HepG2 (cell line): ENCODE measurements around the gene MFSD12. TPM values are rescaled to one million over a fixed set of nuclear protein-coding genes. Genes with fewer than 3 reads are reported as not detected.

Source experiments
- EHMT2 ChIP-seq: fragments of 200-600 bp; sonication (generic); IDR thresholded peaks from 2 replicates; pipeline ENCODE4 v1.7.0; 2017; ENCODE audit warnings: antibody characterized with exemption, low read depth, low read length, borderline replicate concordance
- ETV6 ChIP-seq: sonication (generic); formaldehyde crosslinking; conservative IDR thresholded peaks from 2 replicates; pipeline ENCODE4 v1.4.0; 2020; ENCODE audit warnings: missing genetic modification reagents
- FOSL2 ChIP-seq: sonication (generic); formaldehyde crosslinking; IDR thresholded peaks from 2 replicates; pipeline ENCODE4 v1.4.0; 2020; ENCODE audit warnings: missing genetic modification reagents
- FOXM1 ChIP-seq: sonication (generic); formaldehyde crosslinking; IDR thresholded peaks from 2 replicates; pipeline ENCODE4 v1.5.0; 2020; ENCODE audit warnings: missing genetic modification reagents
- HOXA9 ChIP-seq: sonication (generic); formaldehyde crosslinking; IDR thresholded peaks from 2 replicates; pipeline ENCODE4 v1.8.1; 2022; ENCODE audit warnings: missing genetic modification reagents, mild to moderate bottlenecking, moderate library complexity, borderline replicate concordance
- KDM4B ChIP-seq: sonication (generic); formaldehyde crosslinking; IDR thresholded peaks from 2 replicates; pipeline ENCODE4 v1.4.0; 2020; ENCODE audit warnings: missing genetic modification reagents
- KLF13 ChIP-seq: sonication (generic); formaldehyde crosslinking; IDR thresholded peaks from 2 replicates; pipeline ENCODE4 v1.4.0; 2020; ENCODE audit warnings: mild to moderate bottlenecking, missing genetic modification reagents
- PAWR ChIP-seq: sonication (generic); formaldehyde crosslinking; IDR thresholded peaks from 2 replicates; pipeline ENCODE4 v1.4.0; 2020; ENCODE audit warnings: missing genetic modification reagents, mild to moderate bottlenecking, borderline replicate concordance
- RAD51 ChIP-seq: fragments of 450-650 bp; IDR thresholded peaks from 2 replicates; pipeline ENCODE4 v1.6.1; 2016; ENCODE audit warnings: borderline replicate concordance
- RARG ChIP-seq: sonication (generic); formaldehyde crosslinking; IDR thresholded peaks from 2 replicates; pipeline ENCODE4 v1.4.0; 2020; ENCODE audit warnings: low read depth, mild to moderate bottlenecking, missing genetic modification reagents
- SNRNP70 ChIP-seq: fragments of 200-400 bp; formaldehyde crosslinking; IDR thresholded peaks from 2 replicates; pipeline ENCODE4 v1.6.1; 2017; ENCODE audit warnings: mild to moderate bottlenecking, low read depth, low read length, moderate library complexity
- SRSF1 ChIP-seq: fragments of 200-400 bp; formaldehyde crosslinking; optimal IDR thresholded peaks from 2 replicates; pipeline ENCODE3; 2017; ENCODE audit warnings: mild to moderate bottlenecking, low read depth, low read length, moderate library complexity
- SYNCRIP ChIP-seq: fragments of 200-400 bp; formaldehyde crosslinking; IDR thresholded peaks from 2 replicates; pipeline ENCODE4 v1.6.1; 2018; ENCODE audit warnings: mild to moderate bottlenecking, low read depth, low read length; ENCODE audit not compliant: insufficient read depth
- TBX2 ChIP-seq: sonication (generic); formaldehyde crosslinking; IDR thresholded peaks from 2 replicates; pipeline ENCODE4 v1.5.0; 2020; ENCODE audit warnings: missing genetic modification reagents, mild to moderate bottlenecking, borderline replicate concordance
- TCF7 ChIP-seq: sonication (generic); IDR thresholded peaks from 2 replicates; pipeline ENCODE4 v1.6.1; 2016; ENCODE audit warnings: antibody characterized with exemption, low read depth
- TEAD2 ChIP-seq: sonication (generic); formaldehyde crosslinking; IDR thresholded peaks from 2 replicates; pipeline ENCODE4 v1.9.0; 2021; ENCODE audit warnings: missing genetic modification reagents
- TFDP1 ChIP-seq: IDR thresholded peaks from 2 replicates; pipeline ENCODE4 v1.6.1; 2016; ENCODE audit warnings: missing compliant biosample characterization, missing genetic modification reagents, borderline replicate concordance
- TP53 ChIP-seq: sonication (generic); formaldehyde crosslinking; conservative IDR thresholded peaks from 2 replicates; pipeline ENCODE4 v1.4.0; 2020; ENCODE audit warnings: missing genetic modification reagents
- XBP1 ChIP-seq: sonication (generic); formaldehyde crosslinking; IDR thresholded peaks from 2 replicates; pipeline ENCODE4 v1.5.0; 2020; ENCODE audit warnings: missing genetic modification reagents
- ZNF235 ChIP-seq: sonication (generic); formaldehyde crosslinking; IDR thresholded peaks from 2 replicates; pipeline ENCODE4 v1.8.1; 2023; ENCODE audit warnings: mild to moderate bottlenecking, missing genetic modification reagents, borderline replicate concordance
- ZNF317 ChIP-seq: sonication (generic); formaldehyde crosslinking; IDR thresholded peaks from 2 replicates; pipeline ENCODE4 v1.5.0; 2020; ENCODE audit warnings: mild to moderate bottlenecking, missing genetic modification reagents
- ZNF709 ChIP-seq: sonication (generic); formaldehyde crosslinking; IDR thresholded peaks from 2 replicates; pipeline ENCODE4 v1.5.0; 2020; ENCODE audit warnings: mild to moderate bottlenecking, missing genetic modification reagents
- polyA plus RNA-seq, 8 experiments: library from polyadenylated mRNA; depleted of rRNA in 3 of 8; stranded (reverse) in 7 of 8; unstranded in 1 of 8; fragments of >200 nt; fragmentation: Illumina TruSeq in 4 of 8; extraction: Trizol in 4 of 8; gene quantifications; 2 replicates each; pipeline versions ENCODE4 v1.2.1 to v1.2.3, GENCODE V29; 2011 to 2016; ENCODE audit warnings: low read depth in 4 of 8, missing spikeins in 1 of 8, mixed read lengths in 1 of 8; ENCODE audit not compliant: insufficient read depth in 1 of 8
- total RNA-seq, 5 experiments: library from RNA; depleted of rRNA; stranded (reverse); fragments of >200 nt; fragmentation: Illumina TruSeq; extraction: Trizol; gene quantifications; 2 replicates each; pipeline ENCODE4 v1.2.3, GENCODE V29; 2016; ENCODE audit warnings: low read depth in 1 of 5
- TF ChIP-seq, protein P1 (sequence below): fragments of 450-650 bp; IDR thresholded peaks from 2 replicates; pipeline ENCODE4 v1.6.1; 2017
- TF ChIP-seq, protein P2 (sequence below): IDR thresholded peaks from 2 replicates; pipeline ENCODE4 v1.6.1; 2016; ENCODE audit warnings: low read depth, borderline replicate concordance
- TF ChIP-seq, protein P3 (sequence below): sonication (generic); formaldehyde crosslinking; IDR thresholded peaks from 2 replicates; pipeline ENCODE4 v1.5.0; 2020; ENCODE audit warnings: missing genetic modification reagents
- TF ChIP-seq, protein P4 (sequence below): sonication (generic); formaldehyde crosslinking; conservative IDR thresholded peaks from 2 replicates; pipeline ENCODE4 v1.8.0; 2022; ENCODE audit warnings: missing genetic modification reagents

The MFSD12 gene
- total and polyA plus RNA-seq, 2 of the 13 experiments (the other 11 are each of a cell fraction or from before 2014, with no cell fraction given) = 27.2 to 29.1 TPM

- TF ChIP-seq, protein P1, sequence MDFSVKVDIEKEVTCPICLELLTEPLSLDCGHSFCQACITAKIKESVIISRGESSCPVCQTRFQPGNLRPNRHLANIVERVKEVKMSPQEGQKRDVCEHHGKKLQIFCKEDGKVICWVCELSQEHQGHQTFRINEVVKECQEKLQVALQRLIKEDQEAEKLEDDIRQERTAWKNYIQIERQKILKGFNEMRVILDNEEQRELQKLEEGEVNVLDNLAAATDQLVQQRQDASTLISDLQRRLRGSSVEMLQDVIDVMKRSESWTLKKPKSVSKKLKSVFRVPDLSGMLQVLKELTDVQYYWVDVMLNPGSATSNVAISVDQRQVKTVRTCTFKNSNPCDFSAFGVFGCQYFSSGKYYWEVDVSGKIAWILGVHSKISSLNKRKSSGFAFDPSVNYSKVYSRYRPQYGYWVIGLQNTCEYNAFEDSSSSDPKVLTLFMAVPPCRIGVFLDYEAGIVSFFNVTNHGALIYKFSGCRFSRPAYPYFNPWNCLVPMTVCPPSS = no peak
- TF ChIP-seq KLF13 (CRISPR knock-in tag) = 0 out of 2 replicates have a peak, but pooled peaks have one; percentile 71
- TF ChIP-seq FOXM1 (CRISPR knock-in tag) = no peak
- no peak for TF ChIP-seq TCF7
- TF ChIP-seq TBX2 (CRISPR knock-in tag) = peak; percentile 95
- peak; percentile 94 for TF ChIP-seq RAD51
- TF ChIP-seq RARG (CRISPR knock-in tag) = no peak; the same call in 1 of the 2 replicates
- no peak for TF ChIP-seq SRSF1
- no peak; the same call in 1 of the 2 replicates for TF ChIP-seq TEAD2 (CRISPR knock-in tag)
- TF ChIP-seq EHMT2 = no peak
- no peak for TF ChIP-seq SNRNP70
- TF ChIP-seq, protein P2, sequence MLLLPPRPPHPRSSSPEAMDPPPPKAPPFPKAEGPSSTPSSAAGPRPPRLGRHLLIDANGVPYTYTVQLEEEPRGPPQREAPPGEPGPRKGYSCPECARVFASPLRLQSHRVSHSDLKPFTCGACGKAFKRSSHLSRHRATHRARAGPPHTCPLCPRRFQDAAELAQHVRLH (CRISPR knock-in tag) = peak; percentile 83
- 0 out of 2 replicates have a peak, but pooled peaks have one; percentile 33 for TF ChIP-seq XBP1 (CRISPR knock-in tag)
- TF ChIP-seq KDM4B (CRISPR knock-in tag) = no peak
- TF ChIP-seq FOSL2 (CRISPR knock-in tag) = peak; percentile 59; the same call in 1 of the 2 replicates
- TF ChIP-seq TP53 = no peak
- TF ChIP-seq, protein P3, sequence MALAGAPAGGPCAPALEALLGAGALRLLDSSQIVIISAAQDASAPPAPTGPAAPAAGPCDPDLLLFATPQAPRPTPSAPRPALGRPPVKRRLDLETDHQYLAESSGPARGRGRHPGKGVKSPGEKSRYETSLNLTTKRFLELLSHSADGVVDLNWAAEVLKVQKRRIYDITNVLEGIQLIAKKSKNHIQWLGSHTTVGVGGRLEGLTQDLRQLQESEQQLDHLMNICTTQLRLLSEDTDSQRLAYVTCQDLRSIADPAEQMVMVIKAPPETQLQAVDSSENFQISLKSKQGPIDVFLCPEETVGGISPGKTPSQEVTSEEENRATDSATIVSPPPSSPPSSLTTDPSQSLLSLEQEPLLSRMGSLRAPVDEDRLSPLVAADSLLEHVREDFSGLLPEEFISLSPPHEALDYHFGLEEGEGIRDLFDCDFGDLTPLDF (CRISPR knock-in tag) = no peak
- 0 out of 2 replicates have a peak, but pooled peaks have one; percentile 45 for TF ChIP-seq PAWR
- no peak for TF ChIP-seq SYNCRIP
- no peak; the same call in 1 of the 2 replicates for TF ChIP-seq ZNF317 (CRISPR knock-in tag)
- TF ChIP-seq ETV6 (CRISPR knock-in tag) = 0 out of 2 replicates have a peak, but pooled peaks have one; percentile 46
- TF ChIP-seq HOXA9 (CRISPR knock-in tag) = peak; percentile 95; the same call in 1 of the 2 replicates
- TF ChIP-seq, protein P4, sequence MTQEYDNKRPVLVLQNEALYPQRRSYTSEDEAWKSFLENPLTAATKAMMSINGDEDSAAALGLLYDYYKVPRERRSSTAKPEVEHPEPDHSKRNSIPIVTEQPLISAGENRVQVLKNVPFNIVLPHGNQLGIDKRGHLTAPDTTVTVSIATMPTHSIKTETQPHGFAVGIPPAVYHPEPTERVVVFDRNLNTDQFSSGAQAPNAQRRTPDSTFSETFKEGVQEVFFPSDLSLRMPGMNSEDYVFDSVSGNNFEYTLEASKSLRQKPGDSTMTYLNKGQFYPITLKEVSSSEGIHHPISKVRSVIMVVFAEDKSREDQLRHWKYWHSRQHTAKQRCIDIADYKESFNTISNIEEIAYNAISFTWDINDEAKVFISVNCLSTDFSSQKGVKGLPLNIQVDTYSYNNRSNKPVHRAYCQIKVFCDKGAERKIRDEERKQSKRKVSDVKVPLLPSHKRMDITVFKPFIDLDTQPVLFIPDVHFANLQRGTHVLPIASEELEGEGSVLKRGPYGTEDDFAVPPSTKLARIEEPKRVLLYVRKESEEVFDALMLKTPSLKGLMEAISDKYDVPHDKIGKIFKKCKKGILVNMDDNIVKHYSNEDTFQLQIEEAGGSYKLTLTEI (CRISPR knock-in tag) = no peak
- TF ChIP-seq ZNF709 (CRISPR knock-in tag) = peak; percentile 71; the same call in 1 of the 2 replicates
- peak; percentile 66 for TF ChIP-seq TFDP1 (CRISPR knock-in tag)
- peak; percentile 67; the same call in 1 of the 2 replicates for TF ChIP-seq ZNF235 (CRISPR knock-in tag)
Measured at GRCh38 chr19:3500429-3501101, 56.8 kb downstream of the MFSD12 start, which contains the start of gene DOHH (continued).
